HG02938 (cell line): ENCODE results near the gene RBM10.

Experiments used
- ATAC-seq: cut with Tn5 transposase; IDR thresholded peaks from one replicate; pipeline ENCODE4 v1.9.1; 2021; ENCODE audit warnings: mild to moderate bottlenecking, moderate library complexity; ENCODE audit not compliant: unreplicated experiment

The RBM10 gene

DNA sequence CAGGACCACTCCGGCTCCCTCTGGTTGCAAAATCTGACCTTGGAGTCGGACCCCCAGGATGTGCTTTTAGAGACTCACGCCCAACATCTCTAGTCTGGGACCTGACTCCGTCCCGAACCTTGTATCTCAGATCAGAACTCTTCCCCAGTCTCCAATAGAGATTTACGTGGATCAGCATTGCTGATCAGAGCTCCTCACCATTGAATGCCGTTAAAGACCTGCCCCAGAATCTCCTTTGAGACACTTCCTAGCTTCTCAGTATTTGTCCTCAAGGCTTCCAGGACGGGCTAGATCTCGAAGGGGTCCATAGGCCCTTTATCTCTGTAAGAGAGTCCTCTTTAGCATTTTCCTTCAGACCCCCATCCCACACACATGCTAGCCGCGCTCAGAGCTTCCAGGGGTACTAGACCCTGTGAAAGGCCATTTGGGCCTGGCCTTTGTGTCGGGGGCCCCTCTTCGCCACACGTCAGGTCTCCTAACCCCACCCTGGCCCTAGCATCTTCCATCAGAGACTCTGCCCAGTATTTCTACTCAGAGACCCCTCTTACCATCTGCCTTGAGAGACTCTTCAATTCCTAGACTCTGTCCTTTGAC lies 49.3 kb downstream of the RBM10 start:
- ATAC-seq: no peak

GRCh38 chrX:47196098-47196497 lies 51.1 kb downstream of the RBM10 start:
- no peak for ATAC-seq

- no peak for ATAC-seq
These were observed 52.5 kb downstream of the RBM10 start for GRCh38 chrX:47197526-47197925.

DNA sequence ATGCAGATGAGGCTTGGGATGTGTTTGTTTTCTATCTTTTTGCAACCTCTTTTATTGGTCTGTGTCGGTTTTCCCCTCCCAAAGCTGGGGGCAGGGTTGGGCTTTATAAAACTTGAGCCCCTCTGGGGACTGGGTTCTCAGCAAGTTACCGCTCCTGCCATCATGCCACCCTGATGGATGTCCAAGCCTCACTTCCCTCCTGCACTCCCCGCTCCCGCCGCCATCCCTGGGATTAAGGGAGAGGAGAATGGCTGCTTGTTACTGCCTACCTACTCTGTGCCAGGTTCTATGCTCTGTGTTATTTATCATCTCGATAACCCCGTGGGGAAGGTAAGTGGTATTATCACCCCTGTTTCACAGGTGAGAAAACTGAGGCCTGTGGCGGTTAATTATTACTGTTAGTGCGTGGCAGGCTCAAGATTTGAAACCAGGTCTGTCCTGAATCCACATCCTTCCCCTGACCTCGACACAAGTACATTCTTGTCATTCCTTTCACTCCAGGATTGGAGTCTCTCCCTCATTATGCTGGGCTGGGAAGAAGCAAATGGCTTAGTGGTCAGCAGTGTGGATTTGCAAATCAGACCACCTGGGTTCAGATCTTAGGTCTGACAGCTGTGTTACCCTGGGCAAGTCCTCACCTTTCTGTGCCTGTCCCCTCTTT lies 53.1 kb downstream of the RBM10 start:
- no peak for ATAC-seq

GRCh38 chrX:47198687-47199080 lies 53.7 kb downstream of the RBM10 start:
- no peak for ATAC-seq

GRCh38 chrX:47199286-47199685 lies 54.3 kb downstream of the RBM10 start:
- no peak for ATAC-seq

DNA sequence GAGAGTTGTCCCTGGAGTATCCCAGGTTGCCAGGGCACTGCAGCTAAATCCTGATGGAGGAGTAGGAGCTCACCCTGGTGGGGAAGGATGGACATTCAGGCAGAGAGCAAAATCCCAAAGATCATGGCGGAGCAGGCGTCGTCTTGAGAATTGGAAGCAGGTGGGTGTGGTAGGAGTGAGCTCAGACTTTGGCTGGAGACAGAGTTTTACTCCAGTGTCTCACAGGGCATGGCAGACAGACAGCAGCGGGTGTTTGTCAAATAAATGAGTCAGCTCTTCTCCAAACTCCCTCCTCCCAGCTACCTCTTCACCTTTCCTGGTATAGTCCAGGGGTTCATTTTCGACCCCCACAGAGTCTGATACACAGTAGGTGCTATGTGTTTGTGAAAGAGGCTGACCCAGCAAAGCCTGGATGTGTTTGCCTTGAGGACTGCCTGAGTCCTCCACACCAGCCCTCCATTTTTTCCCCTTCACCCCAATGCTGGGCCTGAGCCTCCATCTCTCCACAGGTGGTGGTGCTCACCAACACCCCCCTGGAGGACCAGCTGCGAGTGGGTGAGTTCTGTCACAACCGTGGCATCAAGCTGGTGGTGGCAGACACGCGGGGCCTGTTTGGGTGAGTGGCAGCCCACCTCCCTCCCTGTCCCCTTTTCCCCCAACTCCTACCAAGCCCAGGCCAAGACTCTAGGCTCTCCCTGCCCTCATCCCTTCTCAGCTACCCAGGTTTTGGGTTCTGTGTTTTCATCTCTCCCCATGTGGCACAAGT lies 55.5 kb downstream of the RBM10 start:
- no peak for ATAC-seq

DNA sequence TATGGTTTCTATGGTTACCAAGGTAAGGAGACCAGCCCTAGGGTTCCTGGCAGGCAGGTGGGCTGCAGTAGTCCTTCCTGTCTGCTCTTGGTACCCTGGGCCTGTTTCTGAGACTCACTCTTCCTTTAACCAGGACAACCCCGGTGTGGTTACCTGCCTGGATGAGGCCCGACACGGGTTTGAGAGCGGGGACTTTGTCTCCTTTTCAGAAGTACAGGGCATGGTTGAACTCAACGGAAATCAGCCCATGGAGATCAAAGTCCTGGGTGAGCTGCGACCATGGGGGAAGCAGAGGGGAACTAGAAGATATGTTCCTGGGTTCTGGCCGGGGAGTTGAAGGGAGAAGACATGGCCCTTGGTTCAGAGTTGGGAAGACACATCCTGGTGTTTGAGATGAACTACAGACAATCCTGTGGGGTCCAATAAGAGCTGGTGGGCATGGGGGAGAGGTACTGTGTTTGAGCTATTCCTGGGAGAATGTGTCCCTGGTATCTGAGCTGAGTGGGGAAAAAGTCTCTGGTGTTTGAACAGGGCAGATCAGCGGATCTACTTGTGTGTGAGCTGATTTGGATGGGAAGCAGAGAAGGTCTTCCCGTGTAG lies 56.4 kb downstream of the RBM10 start:
- ATAC-seq: no peak

DNA sequence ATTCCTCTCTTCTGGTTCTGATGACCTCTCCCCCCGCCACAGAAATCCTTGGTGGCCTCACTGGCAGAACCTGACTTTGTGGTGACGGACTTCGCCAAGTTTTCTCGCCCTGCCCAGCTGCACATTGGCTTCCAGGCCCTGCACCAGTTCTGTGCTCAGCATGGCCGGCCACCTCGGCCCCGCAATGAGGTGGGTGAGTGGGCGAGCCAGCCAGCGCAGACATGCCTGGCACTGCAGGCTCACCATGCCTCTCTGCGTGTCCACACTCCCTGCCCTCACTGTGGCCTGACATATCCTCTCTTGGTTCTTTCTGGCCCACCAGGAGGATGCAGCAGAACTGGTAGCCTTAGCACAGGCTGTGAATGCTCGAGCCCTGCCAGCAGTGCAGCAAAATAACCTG lies 57.3 kb downstream of the RBM10 start:
- no peak for ATAC-seq

DNA sequence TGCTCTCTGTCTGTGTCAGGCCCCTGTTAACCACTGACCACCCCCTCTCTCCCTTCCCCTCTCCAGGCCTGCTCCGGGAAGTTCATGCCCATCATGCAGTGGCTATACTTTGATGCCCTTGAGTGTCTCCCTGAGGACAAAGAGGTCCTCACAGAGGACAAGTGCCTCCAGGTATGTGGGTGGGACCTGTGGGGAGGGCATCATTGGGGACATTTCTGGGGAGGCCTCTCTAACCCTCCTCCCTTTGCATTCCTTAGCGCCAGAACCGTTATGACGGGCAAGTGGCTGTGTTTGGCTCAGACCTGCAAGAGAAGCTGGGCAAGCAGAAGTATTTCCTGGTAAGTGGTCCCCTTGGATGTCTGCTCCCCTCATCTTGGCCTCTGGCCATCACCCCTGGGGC lies 57.9 kb downstream of the RBM10 start:
- no peak for ATAC-seq

- no peak for ATAC-seq
These were observed 59.9 kb downstream of the RBM10 start for GRCh38 chrX:47204970-47205369.

- ATAC-seq: no peak
These were observed 61.3 kb downstream of the RBM10 start for GRCh38 chrX:47206316-47206715.

DNA sequence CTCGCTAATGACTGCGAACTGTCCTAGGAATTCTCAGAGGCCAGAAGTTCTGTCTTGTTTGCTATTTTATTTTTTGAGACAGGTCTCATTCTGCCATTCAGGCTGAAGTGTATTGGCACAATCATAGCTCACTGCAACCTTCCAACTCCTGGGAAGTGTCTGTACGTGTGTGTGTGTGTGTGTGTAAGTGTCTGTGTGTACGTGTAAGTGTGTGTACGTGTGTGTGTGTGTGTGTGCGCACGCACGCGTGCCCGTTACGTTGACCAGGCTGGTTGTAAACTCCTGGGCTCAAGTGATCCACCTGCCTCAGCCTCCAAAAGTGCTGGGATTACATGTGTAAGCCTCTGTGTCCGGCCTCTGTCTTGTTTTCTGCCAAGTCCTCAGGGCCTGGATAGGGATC lies 63.1 kb downstream of the RBM10 start:
- ATAC-seq: no peak

DNA sequence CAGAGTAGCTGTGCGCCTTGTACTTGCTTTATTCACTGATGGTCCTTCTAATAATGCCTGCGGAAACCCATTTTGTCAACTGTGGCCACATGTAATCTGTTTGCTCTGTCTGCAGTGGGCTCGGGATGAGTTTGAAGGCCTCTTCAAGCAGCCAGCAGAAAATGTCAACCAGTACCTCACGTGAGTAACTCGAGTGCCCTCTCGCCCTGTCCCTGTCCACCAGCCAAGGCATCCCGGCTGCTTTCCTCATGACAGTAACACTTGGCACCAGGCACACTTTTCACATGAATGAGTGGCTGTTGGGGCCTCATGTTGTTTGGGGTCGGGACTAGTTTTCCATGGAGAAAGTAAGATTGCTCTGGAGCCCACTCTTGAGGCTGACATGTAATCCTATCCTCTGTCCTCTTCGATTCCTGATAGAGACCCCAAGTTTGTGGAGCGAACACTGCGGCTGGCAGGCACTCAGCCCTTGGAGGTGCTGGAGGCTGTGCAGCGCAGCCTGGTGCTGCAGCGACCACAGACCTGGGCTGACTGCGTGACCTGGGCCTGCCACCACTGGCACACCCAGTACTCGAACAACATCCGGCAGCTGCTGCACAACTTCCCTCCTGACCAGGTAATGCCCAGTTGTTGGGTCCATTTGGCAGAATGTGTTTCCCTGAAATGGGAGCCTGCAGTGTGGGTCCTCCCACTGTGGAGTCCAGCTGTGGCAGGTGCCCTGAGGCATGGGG lies 64.7 kb downstream of the RBM10 start:
- ATAC-seq: no peak

DNA sequence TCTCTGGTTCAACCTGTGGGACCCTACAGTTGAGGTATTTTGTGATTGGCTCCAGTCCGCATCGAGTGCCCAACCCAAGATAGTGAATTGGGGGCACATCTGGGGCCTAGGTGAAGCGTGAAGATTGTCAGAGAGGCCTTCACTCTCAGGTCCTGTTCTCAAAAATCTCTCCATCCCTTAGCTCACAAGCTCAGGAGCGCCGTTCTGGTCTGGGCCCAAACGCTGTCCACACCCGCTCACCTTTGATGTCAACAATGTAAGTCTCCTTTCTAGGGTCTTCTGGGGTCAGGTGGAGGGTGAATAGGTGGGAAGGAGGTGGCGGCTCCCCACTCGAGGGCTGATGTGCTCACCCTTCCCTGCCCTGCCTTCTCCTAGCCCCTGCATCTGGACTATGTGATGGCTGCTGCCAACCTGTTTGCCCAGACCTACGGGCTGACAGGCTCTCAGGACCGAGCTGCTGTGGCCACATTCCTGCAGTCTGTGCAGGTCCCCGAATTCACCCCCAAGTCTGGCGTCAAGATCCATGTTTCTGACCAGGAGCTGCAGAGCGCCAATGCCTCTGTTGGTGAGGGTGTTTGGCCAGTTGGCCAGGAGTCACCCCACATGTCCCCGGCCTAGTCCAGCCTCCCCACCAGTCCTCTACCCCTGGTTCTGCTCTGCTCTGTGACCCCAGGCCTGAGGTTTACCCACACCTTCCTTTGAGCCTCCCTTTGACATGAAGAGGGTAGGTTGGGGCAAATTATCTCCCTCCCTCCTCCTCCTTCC lies 65.8 kb downstream of the RBM10 start:
- no peak for ATAC-seq

DNA sequence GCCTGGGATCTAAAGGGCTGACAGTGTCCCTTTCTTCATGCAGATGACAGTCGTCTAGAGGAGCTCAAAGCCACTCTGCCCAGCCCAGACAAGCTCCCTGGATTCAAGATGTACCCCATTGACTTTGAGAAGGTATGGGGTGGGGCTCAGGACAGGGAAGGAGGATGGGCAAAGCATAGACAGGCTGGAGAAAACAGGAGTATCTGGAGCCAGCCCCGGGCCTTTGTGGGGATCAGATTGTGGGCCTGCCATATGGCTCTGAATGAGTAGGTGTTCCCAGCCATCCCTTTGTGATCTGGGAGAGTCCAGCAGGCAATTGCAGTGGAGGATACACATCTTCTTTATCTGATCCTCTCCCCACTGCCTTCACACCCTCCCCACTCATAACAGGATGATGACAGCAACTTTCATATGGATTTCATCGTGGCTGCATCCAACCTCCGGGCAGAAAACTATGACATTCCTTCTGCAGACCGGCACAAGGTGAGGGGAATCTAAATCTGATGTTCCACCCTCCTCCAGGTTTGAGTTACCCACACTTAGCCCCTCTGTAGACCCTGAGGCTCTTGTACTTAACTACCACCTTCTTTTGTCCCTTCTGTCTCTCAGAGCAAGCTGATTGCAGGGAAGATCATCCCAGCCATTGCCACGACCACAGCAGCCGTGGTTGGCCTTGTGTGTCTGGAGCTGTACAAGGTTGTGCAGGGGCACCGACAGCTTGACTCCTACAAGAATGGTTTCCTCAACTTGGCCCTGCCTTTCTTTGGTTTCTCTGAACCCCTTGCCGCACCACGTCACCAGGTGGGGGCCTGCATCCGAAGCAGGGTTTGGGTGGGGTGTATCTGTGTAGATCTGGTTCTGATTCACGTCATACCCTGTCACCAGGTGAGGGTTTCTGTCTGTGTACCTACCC lies 67.6 kb downstream of the RBM10 start:
- ATAC-seq: no peak

DNA sequence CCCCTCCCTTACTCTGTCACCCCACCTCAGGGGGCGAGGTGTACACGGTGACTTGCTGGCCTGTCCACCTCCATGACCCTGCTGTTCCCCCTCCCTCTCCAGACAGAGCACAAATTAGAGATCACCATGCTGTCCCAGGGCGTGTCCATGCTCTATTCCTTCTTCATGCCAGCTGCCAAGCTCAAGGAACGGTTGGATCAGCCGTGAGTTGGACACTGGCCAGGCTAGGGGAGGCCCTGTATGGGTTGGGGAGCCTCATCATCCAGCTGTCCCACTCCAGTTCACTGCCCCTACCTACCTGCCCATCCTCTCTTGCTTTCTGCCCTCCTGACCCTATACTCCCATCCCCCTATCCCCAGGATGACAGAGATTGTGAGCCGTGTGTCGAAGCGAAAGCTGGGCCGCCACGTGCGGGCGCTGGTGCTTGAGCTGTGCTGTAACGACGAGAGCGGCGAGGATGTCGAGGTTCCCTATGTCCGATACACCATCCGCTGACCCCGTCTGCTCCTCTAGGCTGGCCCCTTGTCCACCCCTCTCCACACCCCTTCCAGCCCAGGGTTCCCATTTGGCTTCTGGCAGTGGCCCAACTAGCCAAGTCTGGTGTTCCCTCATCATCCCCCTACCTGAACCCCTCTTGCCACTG lies 69.5 kb downstream of the RBM10 start:
- no peak for ATAC-seq

DNA sequence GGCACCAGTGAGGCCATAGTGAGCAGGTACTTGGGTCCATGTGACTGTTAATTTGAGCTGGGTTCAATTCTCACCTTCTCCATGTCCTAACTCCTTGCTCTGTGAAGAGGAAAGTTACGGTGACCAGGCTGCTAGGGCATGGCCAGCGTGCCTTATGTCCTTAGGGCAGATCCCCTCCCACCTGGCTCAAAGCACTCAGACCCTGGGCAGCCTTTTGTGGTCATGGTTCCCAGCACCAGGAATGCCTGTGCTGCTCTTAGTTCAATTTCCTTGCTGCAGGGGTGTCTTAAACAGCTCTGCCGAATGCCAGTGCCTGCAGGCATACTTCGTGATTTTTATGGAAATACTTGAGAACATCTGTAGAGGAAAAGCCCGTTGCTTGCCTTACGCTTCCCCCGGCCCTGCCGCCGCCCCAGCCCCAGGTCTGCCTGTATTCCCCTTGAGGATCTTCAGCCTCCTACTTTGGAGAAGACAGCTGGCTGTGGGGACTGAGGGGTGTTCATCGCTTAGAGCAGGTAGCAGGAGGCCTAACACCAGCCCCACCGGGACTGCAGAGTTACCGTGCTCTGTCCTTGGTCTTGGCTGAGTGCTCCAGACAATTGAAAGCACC lies 70.4 kb downstream of the RBM10 start:
- ATAC-seq: no peak
